ENCODE measurements around the gene MID1.

The MID1 gene

DNA sequence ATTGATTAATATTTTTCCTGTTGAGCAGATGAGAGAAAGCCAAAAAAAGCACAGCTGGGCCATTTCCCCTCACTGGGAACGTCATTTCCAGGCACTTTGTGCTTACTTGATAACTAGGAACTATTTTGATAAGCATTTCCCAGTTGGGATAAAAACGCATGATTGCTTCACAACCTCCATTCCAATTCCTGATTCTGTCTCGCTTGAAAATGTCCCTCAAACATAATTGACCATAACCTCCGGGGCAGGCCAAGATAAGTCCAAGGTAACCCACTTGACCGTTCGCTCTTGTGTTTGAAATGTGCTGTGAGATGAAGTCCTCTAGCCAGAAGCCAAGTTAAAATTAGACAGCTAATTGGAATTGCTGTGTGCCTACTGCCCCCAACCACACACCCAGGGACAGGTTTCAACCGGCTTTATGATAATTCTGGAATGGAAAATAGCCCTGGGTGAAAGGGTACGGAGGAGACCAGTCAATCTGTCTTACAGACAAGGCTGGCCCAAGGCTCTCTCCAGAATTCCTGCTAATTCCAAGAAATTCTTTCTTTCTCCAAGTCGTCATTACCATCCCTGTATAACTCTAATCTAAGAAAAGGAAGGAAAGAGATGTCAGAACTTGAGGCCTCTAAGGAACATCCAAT lies 137.1 kb downstream of the MID1 start:
- ChIA-PET POLR2A (no interaction called here), CTCF (no interaction called here)
- Histone ChIP-seq H3K4me1 (ENCODE audit: control insufficient read depth, insufficient read depth, low read length) (no peaks in the 10 kb centered on the region), H3K36me3 (ENCODE audit: control insufficient read depth in 2 of 2, insufficient read depth in 1 of 2, low read length in 2 of 2) (peaks cover 0 to 58% of the 10 kb centered on the region in 2 experiments; a peak in 1 of 3 replicates), H3K4me3 (ENCODE audit: low read depth, low read length) (no peak overlapping the region), H3K9me3 (ENCODE audit: control insufficient read depth, insufficient read depth, low read depth, low read length) (no peaks in the 10 kb centered on the region), H3K27ac (ENCODE audit: extremely low read depth, low read depth, low read length) (no peak overlapping the region)
- no peak for TF ChIP-seq ZNF501 (tag by site-specific recombination; IDR thresholded peaks at IDR 0.05)
- TF ChIP-seq ZNF488 (tag by site-specific recombination; IDR thresholded peaks at IDR 0.05) = no peak
- no peak for TF ChIP-seq HIC1 (tag by site-specific recombination; IDR thresholded peaks at IDR 0.05)
- no peak for TF ChIP-seq ZNF146 (tag by site-specific recombination; IDR thresholded peaks at IDR 0.05)
- TF ChIP-seq ZNF423 (tag by site-specific recombination; IDR thresholded peaks at IDR 0.05) = no peak
- TF ChIP-seq, protein P1, sequence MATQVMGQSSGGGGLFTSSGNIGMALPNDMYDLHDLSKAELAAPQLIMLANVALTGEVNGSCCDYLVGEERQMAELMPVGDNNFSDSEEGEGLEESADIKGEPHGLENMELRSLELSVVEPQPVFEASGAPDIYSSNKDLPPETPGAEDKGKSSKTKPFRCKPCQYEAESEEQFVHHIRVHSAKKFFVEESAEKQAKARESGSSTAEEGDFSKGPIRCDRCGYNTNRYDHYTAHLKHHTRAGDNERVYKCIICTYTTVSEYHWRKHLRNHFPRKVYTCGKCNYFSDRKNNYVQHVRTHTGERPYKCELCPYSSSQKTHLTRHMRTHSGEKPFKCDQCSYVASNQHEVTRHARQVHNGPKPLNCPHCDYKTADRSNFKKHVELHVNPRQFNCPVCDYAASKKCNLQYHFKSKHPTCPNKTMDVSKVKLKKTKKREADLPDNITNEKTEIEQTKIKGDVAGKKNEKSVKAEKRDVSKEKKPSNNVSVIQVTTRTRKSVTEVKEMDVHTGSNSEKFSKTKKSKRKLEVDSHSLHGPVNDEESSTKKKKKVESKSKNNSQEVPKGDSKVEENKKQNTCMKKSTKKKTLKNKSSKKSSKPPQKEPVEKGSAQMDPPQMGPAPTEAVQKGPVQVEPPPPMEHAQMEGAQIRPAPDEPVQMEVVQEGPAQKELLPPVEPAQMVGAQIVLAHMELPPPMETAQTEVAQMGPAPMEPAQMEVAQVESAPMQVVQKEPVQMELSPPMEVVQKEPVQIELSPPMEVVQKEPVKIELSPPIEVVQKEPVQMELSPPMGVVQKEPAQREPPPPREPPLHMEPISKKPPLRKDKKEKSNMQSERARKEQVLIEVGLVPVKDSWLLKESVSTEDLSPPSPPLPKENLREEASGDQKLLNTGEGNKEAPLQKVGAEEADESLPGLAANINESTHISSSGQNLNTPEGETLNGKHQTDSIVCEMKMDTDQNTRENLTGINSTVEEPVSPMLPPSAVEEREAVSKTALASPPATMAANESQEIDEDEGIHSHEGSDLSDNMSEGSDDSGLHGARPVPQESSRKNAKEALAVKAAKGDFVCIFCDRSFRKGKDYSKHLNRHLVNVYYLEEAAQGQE (tag by site-specific recombination; IDR thresholded peaks at IDR 0.05) = no peak
- TF ChIP-seq HOXD13 (CRISPR knock-in tag; IDR thresholded peaks at IDR 0.05; ENCODE audit: borderline replicate concordance) = no peak
- TF ChIP-seq ZNF654 (tag by site-specific recombination; IDR thresholded peaks at IDR 0.05; ENCODE audit: low read depth) = no peak
- no peak for TF ChIP-seq KLF17 (tag by site-specific recombination; IDR thresholded peaks at IDR 0.05)
- TF ChIP-seq KLF9 (tag by site-specific recombination; IDR thresholded peaks at IDR 0.05; ENCODE audit: low read depth) = no peak
- TF ChIP-seq ZNF629 (tag by site-specific recombination; IDR thresholded peaks at IDR 0.05) = no peak
- no peak for TF ChIP-seq ZBTB21 (tag by site-specific recombination; IDR thresholded peaks at IDR 0.05)
- no peak for TF ChIP-seq ZNF335 (tag by site-specific recombination; conservative IDR thresholded peaks at IDR 0.05)
- no peak for TF ChIP-seq ZSCAN4 (tag by site-specific recombination; IDR thresholded peaks at IDR 0.05)
- TF ChIP-seq ZNF366 (tag by site-specific recombination; conservative IDR thresholded peaks at IDR 0.05) = no peak
- TF ChIP-seq BCL11B (tag by site-specific recombination; IDR thresholded peaks at IDR 0.05; ENCODE audit: low read depth) = no peak
- no peak for TF ChIP-seq TCF7L2 (IDR thresholded peaks at IDR 0.05; ENCODE audit: borderline replicate concordance, low read depth, low read length)
